ENCODE results near the gene H2AZ2.

H2AZ2 gene

GRCh38 chr7:44801890-44802289, 46.0 kb downstream of the H2AZ2 start:
- Histone ChIP-seq H3K4me1 (ENCODE audit: control insufficient read depth, insufficient read depth, low read length) (peaks cover 11% of the 10 kb centered on the region), H3K27ac (ENCODE audit: low read depth, low read length) (no peak overlapping the region), H3K4me3 (ENCODE audit: low read length) (no peak overlapping the region), H3K27me3 (ENCODE audit: control insufficient read depth, insufficient read depth, low read length) (no peaks in the 10 kb centered on the region), H3K9ac (ENCODE audit: low read length) (no peak overlapping the region), H3K36me3 (ENCODE audit: control insufficient read depth, insufficient read depth, low read length) (peaks cover 30% of the 10 kb centered on the region)

- Histone ChIP-seq H3K27me3 (ENCODE audit: control insufficient read depth, insufficient read depth, low read length) (no peaks in the 10 kb centered on the region), H3K9ac (ENCODE audit: low read length) (no peak overlapping the region), H3K27ac (ENCODE audit: low read depth, low read length) (no peak overlapping the region), H3K36me3 (ENCODE audit: control insufficient read depth, insufficient read depth, low read length) (peaks cover 30% of the 10 kb centered on the region), H3K4me1 (ENCODE audit: control insufficient read depth, insufficient read depth, low read length) (peaks cover 11% of the 10 kb centered on the region), H3K4me3 (ENCODE audit: low read length) (no peak overlapping the region)
These were observed 47.9 kb downstream of the H2AZ2 start for GRCh38 chr7:44799939-44800338.

- peak overlapping the region; percentile 35 for H3K4me3 ChIP-seq (ENCODE audit: low read length)
- H3K27me3 ChIP-seq (ENCODE audit: control insufficient read depth, insufficient read depth, low read length) = no peaks in the 10 kb centered on the region
- no peak overlapping the region for H3K9ac ChIP-seq (ENCODE audit: low read length)
- H3K36me3 ChIP-seq (ENCODE audit: control insufficient read depth, insufficient read depth, low read length) = peaks cover 27% of the 10 kb centered on the region
- no peak overlapping the region for H3K27ac ChIP-seq (ENCODE audit: low read depth, low read length)
- H3K4me1 ChIP-seq (ENCODE audit: control insufficient read depth, insufficient read depth, low read length) = peaks cover 11% of the 10 kb centered on the region
These were observed 49.1 kb downstream of the H2AZ2 start for GRCh38 chr7:44798649-44799305.

GRCh38 chr7:44797329-44798258, 50.3 kb downstream of the H2AZ2 start:
- Histone ChIP-seq H3K4me3 (ENCODE audit: low read length) (peak overlapping the region; percentile 94), H3K9ac (ENCODE audit: low read length) (peak overlapping the region; percentile 93), H3K27me3 (ENCODE audit: control insufficient read depth, insufficient read depth, low read length) (no peaks in the 10 kb centered on the region), H3K27ac (ENCODE audit: low read depth, low read length) (peak overlapping the region; percentile 99), H3K36me3 (ENCODE audit: control insufficient read depth, insufficient read depth, low read length) (peaks cover 19% of the 10 kb centered on the region), H3K4me1 (ENCODE audit: control insufficient read depth, insufficient read depth, low read length) (peaks cover 11% of the 10 kb centered on the region)

GRCh38 chr7:44796504-44797328, 51.2 kb downstream of the H2AZ2 start, which contains the start of gene PPIA:
Gene PPIA, plus strand, starts transcription at chr7:44796681. Its CDS starts 44 bp downstream, at chr7:44796725.
- Histone ChIP-seq H3K4me1 (ENCODE audit: control insufficient read depth, insufficient read depth, low read length) (peaks cover 11% of the 10 kb centered on the region), H3K36me3 (ENCODE audit: control insufficient read depth, insufficient read depth, low read length) (peaks cover 13% of the 10 kb centered on the region), H3K9ac (ENCODE audit: low read length) (peak within 1 kb of the TSS; percentile 93), H3K27me3 (ENCODE audit: control insufficient read depth, insufficient read depth, low read length) (no peaks in the 10 kb centered on the region), H3K27ac (ENCODE audit: low read depth, low read length) (peak within 1 kb of the TSS; percentile 99), H3K4me3 (ENCODE audit: low read length) (peak within 1 kb of the TSS; percentile 94)

GRCh38 chr7:44796034-44796503, 51.8 kb downstream of the H2AZ2 start:
- Histone ChIP-seq H3K27ac (ENCODE audit: low read depth, low read length) (peak overlapping the region; percentile 99), H3K4me3 (ENCODE audit: low read length) (peak overlapping the region; percentile 74), H3K9ac (ENCODE audit: low read length) (peak overlapping the region; percentile 50), H3K27me3 (ENCODE audit: control insufficient read depth, insufficient read depth, low read length) (no peaks in the 10 kb centered on the region), H3K4me1 (ENCODE audit: control insufficient read depth, insufficient read depth, low read length) (peaks cover 11% of the 10 kb centered on the region), H3K36me3 (ENCODE audit: control insufficient read depth, insufficient read depth, low read length) (peaks cover 11% of the 10 kb centered on the region)

- H3K9ac ChIP-seq (ENCODE audit: low read length) = no peak overlapping the region
- H3K4me1 ChIP-seq (ENCODE audit: control insufficient read depth, insufficient read depth, low read length) = peaks cover 11% of the 10 kb centered on the region
- H3K36me3 ChIP-seq (ENCODE audit: control insufficient read depth, insufficient read depth, low read length) = peaks cover 2% of the 10 kb centered on the region
- no peak overlapping the region for H3K27ac ChIP-seq (ENCODE audit: low read depth, low read length)
- no peaks in the 10 kb centered on the region for H3K27me3 ChIP-seq (ENCODE audit: control insufficient read depth, insufficient read depth, low read length)
- H3K4me3 ChIP-seq (ENCODE audit: low read length) = no peak overlapping the region
These were observed 53.6 kb downstream of the H2AZ2 start for GRCh38 chr7:44794331-44794730.

- Histone ChIP-seq H3K27ac (ENCODE audit: low read depth, low read length) (no peak overlapping the region), H3K9ac (ENCODE audit: low read length) (no peak overlapping the region), H3K4me1 (ENCODE audit: control insufficient read depth, insufficient read depth, low read length) (peaks cover 10% of the 10 kb centered on the region), H3K36me3 (ENCODE audit: control insufficient read depth, insufficient read depth, low read length) (peaks cover 2% of the 10 kb centered on the region), H3K27me3 (ENCODE audit: control insufficient read depth, insufficient read depth, low read length) (no peaks in the 10 kb centered on the region), H3K4me3 (ENCODE audit: low read length) (no peak overlapping the region)
These were observed 54.0 kb downstream of the H2AZ2 start for GRCh38 chr7:44793919-44794318.

GRCh38 chr7:44791278-44792219, 56.3 kb downstream of the H2AZ2 start:
- Histone ChIP-seq H3K4me3 (ENCODE audit: low read length) (no peak overlapping the region), H3K27ac (ENCODE audit: low read depth, low read length) (no peak overlapping the region), H3K27me3 (ENCODE audit: control insufficient read depth, insufficient read depth, low read length) (no peaks in the 10 kb centered on the region), H3K4me1 (ENCODE audit: control insufficient read depth, insufficient read depth, low read length) (no peaks in the 10 kb centered on the region), H3K9ac (ENCODE audit: low read length) (no peak overlapping the region), H3K36me3 (ENCODE audit: control insufficient read depth, insufficient read depth, low read length) (no peaks in the 10 kb centered on the region)

- Histone ChIP-seq H3K27ac (ENCODE audit: low read depth, low read length) (no peak overlapping the region), H3K9ac (ENCODE audit: low read length) (no peak overlapping the region), H3K27me3 (ENCODE audit: control insufficient read depth, insufficient read depth, low read length) (no peaks in the 10 kb centered on the region), H3K36me3 (ENCODE audit: control insufficient read depth, insufficient read depth, low read length) (no peaks in the 10 kb centered on the region), H3K4me3 (ENCODE audit: low read length) (no peak overlapping the region), H3K4me1 (ENCODE audit: control insufficient read depth, insufficient read depth, low read length) (no peaks in the 10 kb centered on the region)
These were observed 57.9 kb downstream of the H2AZ2 start for GRCh38 chr7:44789990-44790389.

- H3K36me3 ChIP-seq (ENCODE audit: control insufficient read depth, insufficient read depth, low read length) = no peaks in the 10 kb centered on the region
- H3K4me1 ChIP-seq (ENCODE audit: control insufficient read depth, insufficient read depth, low read length) = no peaks in the 10 kb centered on the region
- no peak overlapping the region for H3K9ac ChIP-seq (ENCODE audit: low read length)
- H3K27me3 ChIP-seq (ENCODE audit: control insufficient read depth, insufficient read depth, low read length) = no peaks in the 10 kb centered on the region
- no peak overlapping the region for H3K27ac ChIP-seq (ENCODE audit: low read depth, low read length)
- H3K4me3 ChIP-seq (ENCODE audit: low read length) = no peak overlapping the region
These were observed 60.1 kb downstream of the H2AZ2 start for GRCh38 chr7:44787762-44788161.

Data from rectal smooth muscle tissue (tissue), 1 donor.